D341Med (cell line): ENCODE results near the gene CZIB.
"Not testable (repeated sequence)": the region's sequence is repeated elsewhere in the genome, so short reads cannot be mapped to it uniquely, and the experiment has no call there.

Experiments used
- DNase-seq: peaks from one replicate; pipeline ENCODE4 v3.0.0; 2012; ENCODE audit warnings: low spot score

CZIB gene

DNA sequence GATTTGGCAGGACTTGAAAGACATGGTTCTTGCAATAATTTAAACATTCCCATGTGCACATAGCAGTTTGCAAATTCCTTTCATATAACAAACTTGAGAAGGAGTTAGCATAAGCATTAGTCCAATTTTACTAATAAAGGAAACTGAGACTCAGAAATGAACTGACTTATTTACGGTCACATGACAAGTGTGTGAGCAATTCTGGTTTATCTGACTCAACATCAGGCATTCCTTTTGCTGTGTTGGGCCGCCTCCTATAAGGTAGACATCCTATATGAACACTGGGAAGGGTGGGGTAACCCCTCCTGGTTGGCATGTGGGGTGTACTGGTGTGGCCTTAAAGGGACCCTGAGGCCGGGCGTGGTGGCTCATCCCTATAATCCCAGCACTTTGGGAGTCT, 32.3 kb downstream of the CZIB start:
- DNase-seq = no peak

DNA sequence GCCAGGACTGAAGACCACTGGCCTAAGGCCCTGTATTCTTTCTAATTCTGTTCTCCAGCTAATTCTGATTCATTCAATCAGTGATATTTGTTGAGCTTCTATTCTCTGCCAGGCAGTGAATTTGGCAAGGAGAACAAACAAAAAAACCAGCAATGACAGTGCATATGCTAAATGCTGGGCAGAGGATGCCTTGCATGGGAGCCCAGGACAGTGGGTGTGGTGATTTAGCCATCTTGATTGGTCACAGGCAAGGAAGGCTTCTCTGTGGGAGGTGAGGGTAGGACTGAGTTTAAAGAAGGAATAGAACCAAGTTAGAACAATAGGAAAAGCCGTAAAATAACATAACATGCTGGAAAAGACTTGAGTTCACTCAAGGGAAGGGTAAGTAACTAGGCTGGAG, 33.0 kb downstream of the CZIB start:
- no peak for DNase-seq

DNA sequence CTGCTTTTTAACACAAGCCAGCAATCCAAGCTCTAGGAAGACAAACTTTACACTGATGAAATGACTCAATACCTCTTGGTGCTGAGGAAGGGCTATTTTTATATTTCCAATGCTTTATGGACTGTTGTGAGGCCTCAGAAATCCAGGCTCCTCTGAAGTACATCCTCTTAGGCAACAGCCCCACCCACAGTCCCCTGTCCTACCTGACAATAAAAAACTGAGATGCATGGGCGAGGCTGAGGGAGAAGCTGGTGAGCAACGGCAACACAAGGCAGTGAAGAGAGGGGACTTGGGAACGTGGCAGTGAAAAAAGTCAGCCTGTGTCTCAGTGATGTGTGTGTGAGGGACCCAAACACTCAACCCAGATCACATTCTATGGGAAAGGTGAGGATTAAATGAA, 33.9 kb downstream of the CZIB start:
- no peak for DNase-seq

DNA sequence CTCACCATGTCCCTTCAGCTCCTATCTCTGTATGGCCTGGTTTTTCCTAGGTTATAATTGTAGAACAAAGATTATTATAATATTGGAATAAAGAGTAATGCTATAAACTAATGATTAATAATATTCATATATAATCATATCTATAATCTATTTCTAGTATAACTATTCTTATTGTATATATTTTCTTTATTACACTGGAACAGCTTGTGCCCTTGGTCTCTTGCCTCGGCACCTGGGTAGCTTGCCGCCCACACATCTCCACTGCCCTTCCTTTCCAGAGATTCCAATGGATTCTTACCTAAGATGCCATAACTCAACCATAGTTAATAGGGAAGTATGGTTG, 34.5 kb downstream of the CZIB start:
- DNase-seq = not testable (repeated sequence)

DNA sequence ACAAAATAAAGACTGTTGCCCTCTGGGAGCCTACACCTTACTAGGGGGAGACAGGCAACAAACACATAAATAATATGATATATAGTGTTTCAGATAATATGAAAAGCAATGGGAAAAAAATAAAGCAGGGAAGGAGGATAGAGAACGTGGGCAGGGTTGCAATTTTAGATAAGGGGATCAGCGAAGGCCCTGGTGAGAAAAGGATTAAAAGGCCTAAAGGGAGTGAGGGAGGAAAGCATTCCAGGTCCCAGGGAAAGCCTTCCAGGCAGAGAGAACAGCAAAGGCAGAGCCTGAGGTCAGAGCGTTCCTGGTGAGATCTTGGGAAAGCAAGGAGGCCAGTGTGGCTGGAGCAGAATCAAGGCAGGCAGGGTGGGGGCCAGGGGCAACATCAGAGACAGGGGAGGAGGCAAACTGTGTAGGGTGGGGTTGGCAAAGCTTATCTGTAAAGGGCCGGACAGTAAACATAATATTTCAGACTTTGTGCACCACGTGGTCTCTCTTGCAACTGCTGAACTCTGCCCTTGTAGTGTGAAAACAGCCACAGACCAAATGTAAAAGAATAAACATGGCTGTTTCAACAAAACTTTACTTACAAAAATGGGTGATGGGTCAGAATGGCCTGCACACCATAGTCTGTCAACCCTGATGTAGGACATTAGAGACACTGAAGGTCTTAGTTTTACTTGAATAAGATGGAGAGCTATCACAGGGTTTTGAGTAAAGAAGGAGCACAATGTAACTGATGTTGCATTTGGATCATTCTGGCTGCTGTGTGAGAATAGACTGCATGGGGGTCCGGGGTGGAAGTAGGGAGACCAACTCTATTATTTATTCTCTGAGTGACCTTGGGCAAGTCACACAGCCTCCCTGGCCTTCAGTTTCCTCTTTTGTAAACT, 37.1 kb downstream of the CZIB start:
- DNase-seq = no peak

DNA sequence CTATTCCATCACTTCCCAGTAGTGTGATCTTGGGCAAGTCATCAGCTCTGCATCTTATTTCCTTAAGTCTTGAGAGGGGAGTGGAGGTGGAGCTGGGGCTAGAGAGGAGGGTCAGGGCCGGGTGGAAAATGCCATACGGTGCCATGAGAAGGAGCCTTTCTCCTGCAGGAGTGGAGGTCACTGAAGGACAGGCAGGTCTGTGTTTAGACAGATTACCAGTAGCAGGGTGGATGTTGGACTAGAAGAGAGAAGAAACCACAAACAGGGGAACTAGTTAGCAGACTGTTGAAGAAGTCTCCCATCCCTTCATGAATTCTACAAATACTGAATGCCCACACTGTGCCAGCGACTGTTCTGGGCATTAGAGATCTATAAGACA, 37.7 kb downstream of the CZIB start:
- no peak for DNase-seq

DNA sequence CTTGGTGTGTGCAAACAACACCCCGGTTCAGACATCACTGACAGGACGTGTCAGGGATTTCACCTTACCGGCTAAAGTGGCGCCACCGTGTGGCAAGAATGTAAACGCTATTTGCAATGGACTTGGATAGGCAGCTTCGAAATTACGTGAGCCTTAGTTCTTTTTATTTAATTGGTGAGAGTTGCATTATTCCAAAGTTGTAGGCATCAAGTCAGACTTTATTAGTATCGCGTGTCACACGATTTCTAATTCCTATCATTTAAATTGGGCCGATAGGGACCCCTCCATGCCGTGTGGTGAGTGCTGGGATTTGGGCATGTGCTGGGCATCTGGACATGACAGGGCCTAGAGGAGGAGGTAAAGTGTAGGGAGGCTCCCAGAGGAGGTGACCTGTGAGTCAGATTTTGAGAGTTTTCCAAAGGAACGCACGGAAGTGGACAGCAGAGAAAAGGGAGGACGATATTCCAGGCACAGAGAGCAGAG, 38.3 kb downstream of the CZIB start:
- DNase-seq = peak; percentile 67

DNA sequence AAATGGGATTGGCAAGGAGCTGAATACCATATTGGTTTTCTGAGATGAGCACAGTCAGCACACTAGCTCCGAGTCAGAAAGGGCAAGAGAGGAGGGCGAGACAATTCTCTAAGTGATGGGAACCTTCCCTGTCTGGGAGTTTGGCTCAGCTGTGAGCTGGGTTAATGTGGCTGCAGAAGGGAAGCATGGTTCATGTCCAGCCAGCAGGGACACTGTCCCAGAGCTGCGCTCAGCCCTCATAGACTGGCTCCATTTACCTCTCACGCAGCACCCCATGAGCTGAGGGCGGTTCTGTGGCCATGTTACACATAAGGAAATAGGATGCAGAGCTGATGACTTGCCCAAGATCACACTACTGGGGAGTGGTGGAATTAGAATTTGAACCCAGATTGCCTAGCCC, 39.5 kb downstream of the CZIB start:
- DNase-seq = no peak

DNA sequence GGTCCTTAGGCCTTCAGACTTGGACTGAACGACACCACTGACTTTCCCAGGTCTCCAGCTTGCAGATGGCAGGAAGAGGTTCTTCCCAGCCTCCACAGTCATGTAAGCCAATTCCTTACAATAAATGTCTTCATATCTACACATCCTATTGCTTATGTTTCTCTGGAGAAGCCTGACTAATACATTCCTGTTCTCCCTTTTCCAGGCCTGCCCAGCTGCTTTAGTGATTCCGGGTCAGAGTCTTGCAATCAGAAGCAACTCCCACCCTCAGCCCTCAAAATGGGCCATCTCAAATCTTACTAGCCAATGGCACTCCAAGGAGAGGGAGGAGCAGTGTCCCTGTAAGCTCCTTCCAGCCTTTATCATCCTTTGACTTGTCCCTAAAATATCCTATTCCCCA, 40.2 kb downstream of the CZIB start:
- DNase-seq = no peak

DNA sequence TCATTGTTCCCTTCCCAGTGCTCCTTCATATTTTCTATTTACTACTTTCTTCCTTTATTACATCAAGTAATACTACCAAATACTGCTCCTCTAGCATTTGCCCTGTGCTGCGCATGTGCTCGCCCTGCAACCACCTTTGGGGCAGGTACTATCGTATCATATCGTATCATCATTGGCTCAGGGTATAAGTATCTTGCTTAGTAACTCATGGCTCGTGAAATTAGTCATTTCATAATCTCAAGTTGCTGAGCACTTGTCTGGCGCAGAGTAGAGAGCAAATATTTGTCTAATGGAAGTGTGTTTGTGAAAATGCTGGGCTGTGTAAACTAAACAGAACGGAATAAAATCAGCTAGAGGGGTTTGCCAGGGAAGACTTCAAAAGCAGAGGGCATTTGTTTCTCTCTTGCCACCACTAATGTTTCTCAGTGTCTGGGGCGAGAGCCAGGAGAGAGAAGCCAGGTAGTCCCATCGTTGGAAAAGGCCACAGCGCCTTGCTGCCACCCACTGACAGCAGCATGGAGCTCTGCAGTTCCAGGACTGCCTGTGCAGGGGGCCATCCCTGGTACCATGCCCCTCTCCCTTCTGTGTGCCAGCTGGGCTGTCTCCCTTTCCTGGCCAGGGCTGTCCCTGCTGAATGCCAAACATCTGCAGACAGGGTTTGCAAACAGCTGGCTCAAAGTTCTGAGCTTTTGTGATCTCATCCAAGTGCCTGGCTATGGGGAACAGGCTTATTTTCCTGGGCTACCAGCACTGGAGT, 43.8 kb downstream of the CZIB start:
- DNase-seq = peak; percentile 79

DNA sequence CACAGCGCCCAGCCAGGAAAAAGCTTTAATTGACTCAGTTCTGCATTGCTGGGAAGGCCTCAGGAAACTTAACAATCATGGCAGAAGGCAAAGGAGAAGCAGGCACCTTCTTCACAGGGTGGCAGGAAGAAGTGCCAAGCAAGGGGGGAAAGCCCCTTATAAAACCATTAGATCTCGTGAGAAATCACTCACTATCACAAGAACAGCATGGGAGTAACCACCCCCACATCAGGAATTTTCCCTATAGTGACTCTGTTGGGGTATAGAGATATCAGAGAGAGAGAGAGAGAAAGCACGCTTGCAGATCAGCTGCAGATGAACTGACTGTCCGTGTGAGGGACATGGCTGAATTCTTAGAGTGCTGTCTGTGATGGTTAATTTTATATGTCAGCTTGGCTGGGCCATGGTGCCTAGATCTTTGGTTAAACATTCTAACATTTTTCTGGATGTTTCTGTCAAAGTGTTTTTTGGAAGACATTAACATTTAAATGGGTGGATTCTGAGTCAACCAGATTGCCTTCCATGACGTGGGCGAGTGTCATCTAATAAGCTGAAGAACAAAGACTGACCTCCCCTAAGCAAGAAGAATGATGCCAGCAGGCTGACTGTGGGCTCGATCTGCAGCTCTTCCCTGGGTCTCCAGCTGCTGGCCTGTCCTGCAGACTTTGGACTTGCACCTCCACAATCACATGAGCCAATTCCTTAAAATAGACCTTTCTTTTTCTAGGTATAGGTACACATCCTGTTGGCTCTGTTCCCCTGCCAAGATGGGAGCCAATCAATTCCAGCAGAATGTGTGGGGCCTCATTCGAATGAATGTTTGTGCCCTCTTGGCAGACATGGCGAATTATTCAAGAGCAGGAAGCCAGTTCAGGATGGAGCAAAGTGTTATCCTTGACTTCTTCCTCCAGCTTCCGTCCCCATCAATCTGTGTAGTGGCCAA, 45.2 kb downstream of the CZIB start:
- DNase-seq = no peak

DNA sequence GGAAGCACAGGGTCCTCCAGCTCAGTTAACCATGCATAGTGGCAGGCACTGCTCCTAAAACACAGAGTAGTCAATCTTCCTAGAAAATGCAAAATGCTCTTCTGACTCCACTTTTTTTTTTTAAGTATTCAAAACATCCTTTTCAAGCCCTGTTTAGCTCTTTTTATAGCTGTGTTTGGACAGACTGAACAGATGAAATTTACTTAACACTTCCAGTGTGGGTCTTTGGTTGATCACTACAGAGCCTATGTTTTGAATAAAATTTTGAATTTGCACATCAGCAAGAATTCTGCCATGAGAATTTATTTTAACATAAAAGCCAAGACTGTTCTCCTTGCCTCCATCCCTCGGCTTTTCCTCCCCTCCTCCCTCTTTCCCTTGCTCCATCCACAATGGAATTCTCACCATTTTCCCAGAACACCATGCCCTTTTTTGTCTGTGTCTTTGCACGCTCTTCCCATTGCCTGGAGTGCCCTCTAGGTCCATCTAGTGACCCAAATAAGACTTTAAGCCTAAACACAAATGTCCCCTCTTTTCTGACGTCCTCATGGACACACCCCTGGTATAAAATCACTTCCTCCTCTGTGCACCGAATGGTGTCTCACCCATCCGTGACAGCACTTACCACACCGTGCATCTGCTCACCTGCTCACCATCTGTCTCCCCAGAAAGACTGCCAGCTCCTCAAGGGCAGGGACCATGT, 47.9 kb downstream of the CZIB start:
- peak; percentile 60 for DNase-seq

DNA sequence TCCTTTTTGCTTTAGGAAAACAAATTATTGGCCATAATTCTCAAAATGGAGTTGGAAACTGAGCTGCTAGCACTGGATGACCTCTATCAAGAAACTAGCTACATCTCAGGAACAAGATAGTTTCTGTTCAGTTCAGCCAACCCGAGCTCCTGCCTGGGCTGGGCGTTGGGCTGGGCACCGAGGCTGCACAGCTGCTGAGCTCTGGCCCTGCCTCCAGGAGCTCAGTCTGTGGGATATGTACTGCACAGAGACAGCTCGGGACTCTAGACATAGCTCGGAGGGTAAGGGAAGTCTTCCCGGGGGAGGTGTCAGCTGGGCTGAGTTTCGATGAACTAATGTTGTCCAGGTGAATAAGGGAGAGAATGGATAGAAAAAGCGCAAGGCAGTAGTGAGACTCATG, 53.5 kb downstream of the CZIB start:
- no peak for DNase-seq

DNA sequence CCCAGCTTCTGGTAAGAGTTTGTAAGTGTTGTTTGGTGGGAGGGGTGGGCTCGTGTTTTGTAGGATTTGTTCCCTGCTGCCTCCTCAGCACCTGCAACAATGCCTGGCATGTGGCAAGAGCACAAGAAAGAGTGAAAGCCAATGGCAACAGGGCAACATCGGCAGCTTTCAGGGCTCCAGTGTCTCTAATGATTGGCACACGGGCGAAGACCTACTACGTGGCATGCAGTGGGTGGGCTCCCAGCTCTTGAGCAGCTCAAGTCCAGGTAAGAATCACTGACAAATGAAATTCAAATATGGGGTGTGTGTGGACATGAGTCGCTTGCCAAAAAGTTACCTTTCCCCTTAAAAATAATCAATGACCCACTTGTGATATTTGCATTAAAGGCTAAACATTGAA, 54.1 kb downstream of the CZIB start:
- no peak for DNase-seq

DNA sequence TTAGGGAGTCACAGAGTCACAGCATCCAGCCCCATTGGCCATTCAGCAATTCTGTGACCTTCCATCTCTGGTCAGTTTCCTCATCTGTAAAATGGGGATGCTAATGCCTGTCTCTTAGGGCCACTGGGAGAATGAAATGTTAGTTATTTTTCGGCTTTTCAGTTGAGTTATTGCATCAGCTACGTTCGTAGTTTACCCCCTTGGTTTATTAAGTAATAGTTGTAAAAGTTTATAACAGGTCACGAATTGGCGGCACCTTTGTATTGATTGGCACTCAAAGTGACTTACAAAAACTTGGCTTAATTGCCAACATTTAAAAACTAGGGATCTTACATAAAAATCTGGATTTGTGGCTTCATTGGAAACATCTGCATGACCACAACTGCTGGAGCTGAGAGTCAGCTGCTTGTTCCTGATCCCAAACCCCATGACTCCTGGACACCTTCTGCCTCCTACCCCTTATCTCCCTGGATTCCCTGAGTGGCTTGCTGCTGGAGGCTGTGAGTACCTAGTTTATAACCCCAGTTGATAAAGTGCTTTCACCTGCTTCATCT, 54.9 kb downstream of the CZIB start:
- DNase-seq = no peak
